ENCODE measurements around the gene SGMS1. TPM values are rescaled to one million over a fixed set of nuclear protein-coding genes. Genes with fewer than 3 reads are reported as not detected.

The SGMS1 gene
- total and polyA plus RNA-seq, 2 donors (not counting 1 experiment from before 2014, with no cell fraction given) = 10.0 to 43.5 TPM

GRCh38 chr10:50560370-50560769 lies 63.4 kb downstream of the SGMS1 start:
- ATAC-seq (ENCODE audit: low read depth) (no peak), DNase-seq (no peak)
- Histone ChIP-seq H4K20me1 (ENCODE audit: control insufficient read depth, insufficient read depth, low read length, poor library complexity, severe bottlenecking) (peaks cover 60% of the 10 kb centered on the region), H3K4me2 (replicated peaks; ENCODE audit: low read depth, low read length, poor library complexity, severe bottlenecking) (no peak overlapping the region), H3K9ac (ENCODE audit: low read length) (no peak overlapping the region), H3K9me3 (ENCODE audit: control extremely low read depth in 1 of 3, control insufficient read depth in 2 of 3, insufficient read depth in 1 of 3, low read length in 2 of 3) (no peaks in the 10 kb centered on the region), H3K79me2 (ENCODE audit: control insufficient read depth, insufficient read depth, low read length) (peaks cover 61% of the 10 kb centered on the region), H2AFZ (ENCODE audit: insufficient read depth, low read depth, low read length, poor library complexity, severe bottlenecking) (no peak overlapping the region), H3K36me3 (replicated peaks in 1 of 2; ENCODE audit: control extremely low read depth in 1 of 2, control insufficient read depth in 1 of 2, extremely low read depth in 1 of 2, insufficient read depth in 2 of 2, low read length in 1 of 2) (peaks cover under 1 to 1% of the 10 kb centered on the region in 2 experiments), H3K4me3 (ENCODE audit: control extremely low read depth in 1 of 5, extremely low read depth in 1 of 5, insufficient read depth in 1 of 5, low read depth in 2 of 5, low read length in 4 of 5) (no peak overlapping the region), H3K27ac (ENCODE audit: low read length in 2 of 2) (no peak overlapping the region), H3K4me1 (ENCODE audit: control insufficient read depth in 2 of 2, insufficient read depth in 2 of 2, low read length in 2 of 2) (peaks cover 7 to 12% of the 10 kb centered on the region in 2 donors), H3K27me3 (replicated peaks in 1 of 4; ENCODE audit: control extremely low read depth in 1 of 4, control insufficient read depth in 3 of 4, insufficient read depth in 4 of 4, low read length in 3 of 4) (no peaks in the 10 kb centered on the region)
- ChIA-PET CTCF (no interaction called here), POLR2A (no interaction called here)
- Mint-ChIP-seq H3K27me3 (no peaks in the 10 kb centered on the region), H3K9me3 (ENCODE audit: insufficient read depth) (no peaks in the 10 kb centered on the region), H3K4me3 (no peak overlapping the region), H3K27ac (no peak overlapping the region), H3K4me1 (peaks cover 29% of the 10 kb centered on the region)
- intact Hi-C loops (cut with micrococcal nuclease) = no loop called here
- no CpG with 5 or more reads among the region's 1 CpG for WGBS (ENCODE audit: insufficient coverage)
- TF ChIP-seq, protein P1, sequence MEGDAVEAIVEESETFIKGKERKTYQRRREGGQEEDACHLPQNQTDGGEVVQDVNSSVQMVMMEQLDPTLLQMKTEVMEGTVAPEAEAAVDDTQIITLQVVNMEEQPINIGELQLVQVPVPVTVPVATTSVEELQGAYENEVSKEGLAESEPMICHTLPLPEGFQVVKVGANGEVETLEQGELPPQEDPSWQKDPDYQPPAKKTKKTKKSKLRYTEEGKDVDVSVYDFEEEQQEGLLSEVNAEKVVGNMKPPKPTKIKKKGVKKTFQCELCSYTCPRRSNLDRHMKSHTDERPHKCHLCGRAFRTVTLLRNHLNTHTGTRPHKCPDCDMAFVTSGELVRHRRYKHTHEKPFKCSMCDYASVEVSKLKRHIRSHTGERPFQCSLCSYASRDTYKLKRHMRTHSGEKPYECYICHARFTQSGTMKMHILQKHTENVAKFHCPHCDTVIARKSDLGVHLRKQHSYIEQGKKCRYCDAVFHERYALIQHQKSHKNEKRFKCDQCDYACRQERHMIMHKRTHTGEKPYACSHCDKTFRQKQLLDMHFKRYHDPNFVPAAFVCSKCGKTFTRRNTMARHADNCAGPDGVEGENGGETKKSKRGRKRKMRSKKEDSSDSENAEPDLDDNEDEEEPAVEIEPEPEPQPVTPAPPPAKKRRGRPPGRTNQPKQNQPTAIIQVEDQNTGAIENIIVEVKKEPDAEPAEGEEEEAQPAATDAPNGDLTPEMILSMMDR (IDR thresholded peaks at IDR 0.05) = no peak
- no peak for TF ChIP-seq EZH2 (IDR thresholded peaks at IDR 0.05; ENCODE audit: borderline replicate concordance, insufficient read depth, low read depth, low read length, poor library complexity, severe bottlenecking)

GRCh38 chr10:50558371-50558770 lies 65.4 kb downstream of the SGMS1 start:
- intact Hi-C loops (cut with micrococcal nuclease) = no loop called here
- H2AFZ ChIP-seq (ENCODE audit: insufficient read depth, low read depth, low read length, poor library complexity, severe bottlenecking) = no peak overlapping the region
- POLR2A ChIA-PET = no interaction called here
- H3K4me2 ChIP-seq (replicated peaks; ENCODE audit: low read depth, low read length, poor library complexity, severe bottlenecking) = no peak overlapping the region
- H3K9me3 ChIP-seq (ENCODE audit: control extremely low read depth in 1 of 3, control insufficient read depth in 2 of 3, insufficient read depth in 1 of 3, low read length in 2 of 3) = no peaks in the 10 kb centered on the region
- no peak for TF ChIP-seq EZH2 (IDR thresholded peaks at IDR 0.05; ENCODE audit: borderline replicate concordance, insufficient read depth, low read depth, low read length, poor library complexity, severe bottlenecking)
- TF ChIP-seq, protein P1 (IDR thresholded peaks at IDR 0.05) = no peak
- no peaks in the 10 kb centered on the region for H3K9me3 Mint-ChIP-seq (ENCODE audit: insufficient read depth)
- no peaks in the 10 kb centered on the region for H3K27me3 ChIP-seq (replicated peaks in 1 of 4; ENCODE audit: control extremely low read depth in 1 of 4, control insufficient read depth in 3 of 4, insufficient read depth in 4 of 4, low read length in 3 of 4)
- no peaks in the 10 kb centered on the region for H3K27me3 Mint-ChIP-seq
- WGBS (ENCODE audit: insufficient coverage) = 97% methylated on average over 3 of the region's 5 CpGs
- ATAC-seq (ENCODE audit: low read depth) (no peak), DNase-seq (no peak)
- peaks cover 7 to 13% of the 10 kb centered on the region in 2 donors for H3K4me1 ChIP-seq (ENCODE audit: control insufficient read depth in 2 of 2, insufficient read depth in 2 of 2, low read length in 2 of 2)
- peaks cover 35% of the 10 kb centered on the region for H3K4me1 Mint-ChIP-seq
- H3K79me2 ChIP-seq (ENCODE audit: control insufficient read depth, insufficient read depth, low read length) = peaks cover 71% of the 10 kb centered on the region
- H3K4me3 Mint-ChIP-seq = no peak overlapping the region
- H3K36me3 ChIP-seq (replicated peaks in 1 of 2; ENCODE audit: control extremely low read depth in 1 of 2, control insufficient read depth in 1 of 2, extremely low read depth in 1 of 2, insufficient read depth in 2 of 2, low read length in 1 of 2) = peaks cover 0 to 1% of the 10 kb centered on the region in 2 experiments
- no peak overlapping the region for H3K27ac ChIP-seq (ENCODE audit: low read length in 2 of 2)
- H3K4me3 ChIP-seq (ENCODE audit: control extremely low read depth in 1 of 5, extremely low read depth in 1 of 5, insufficient read depth in 1 of 5, low read depth in 2 of 5, low read length in 4 of 5) = no peak overlapping the region
- no peak overlapping the region for H3K9ac ChIP-seq (ENCODE audit: low read length)
- CTCF ChIA-PET = interaction anchor here (1.5 kb wide), 1 partner anchor 64 kb away, joined by 4 read pairs; no protein-coding TSS in a partner anchor
- peaks cover 72% of the 10 kb centered on the region for H4K20me1 ChIP-seq (ENCODE audit: control insufficient read depth, insufficient read depth, low read length, poor library complexity, severe bottlenecking)
- no peak overlapping the region for H3K27ac Mint-ChIP-seq
